HG02623 (cell line): ENCODE measurements around the gene MYCN.

Source experiments
- ATAC-seq: cut with Tn5 transposase; IDR thresholded peaks from one replicate; pipeline ENCODE4 v1.9.1; 2021; ENCODE audit warnings: moderate library complexity; ENCODE audit not compliant: unreplicated experiment

MYCN gene

GRCh38 chr2:15992457-15993231 is 52.3 kb downstream of the MYCN start:
- ATAC-seq: no peak

GRCh38 chr2:15993232-15993610 is 52.9 kb downstream of the MYCN start:
- ATAC-seq: no peak

GRCh38 chr2:15993666-15994065 is 53.3 kb downstream of the MYCN start:
- ATAC-seq: no peak

GRCh38 chr2:15995603-15996002 is 55.3 kb downstream of the MYCN start:
- ATAC-seq: no peak
